Transverse colon (tissue), 3 donors: Measurements from ENCODE around the gene FAM171A2.

Source experiments
- CTCF ChIP-seq, 5 experiments: fragments of 200-600 bp in 3 of 5; fragments of 450-650 bp in 2 of 5; sonication (generic) in 3 of 5; IDR thresholded peaks; 1 replicate in 2 of 5; 2 replicates in 3 of 5; pipeline ENCODE4 v1.5.1; 2016 to 2017; ENCODE audit warnings: antibody characterized with exemption in 5 of 5, inconsistent platforms in 3 of 5, mild to moderate bottlenecking in 2 of 5, moderate library complexity in 1 of 5
- POLR2A ChIP-seq: fragments of 450-650 bp; IDR thresholded peaks from one replicate; pipeline ENCODE4 v1.6.1; 2016; ENCODE audit warnings: antibody characterized with exemption, mild to moderate bottlenecking, moderate library complexity

- no peak for TF ChIP-seq POLR2A
- TF ChIP-seq CTCF (IDR thresholded peaks at IDR 0.05), result no peak
These were observed 4.6 kb downstream of the FAM171A2 start for GRCh38 chr17:44359006-44359405.
